Measurements from ENCODE around the gene SLC40A1.
"Not testable (repeated sequence)": the region's sequence is repeated elsewhere in the genome, so short reads cannot be mapped to it uniquely, and the experiment has no call there.

SLC40A1 gene

GRCh38 chr2:189580658-189581353, at the start of gene SLC40A1:
SLC40A1 (minus strand) TSS chr2:189580786; CDS start chr2:189580460, 326 bp downstream.
- DNase-seq = peak; percentile 35

DNA sequence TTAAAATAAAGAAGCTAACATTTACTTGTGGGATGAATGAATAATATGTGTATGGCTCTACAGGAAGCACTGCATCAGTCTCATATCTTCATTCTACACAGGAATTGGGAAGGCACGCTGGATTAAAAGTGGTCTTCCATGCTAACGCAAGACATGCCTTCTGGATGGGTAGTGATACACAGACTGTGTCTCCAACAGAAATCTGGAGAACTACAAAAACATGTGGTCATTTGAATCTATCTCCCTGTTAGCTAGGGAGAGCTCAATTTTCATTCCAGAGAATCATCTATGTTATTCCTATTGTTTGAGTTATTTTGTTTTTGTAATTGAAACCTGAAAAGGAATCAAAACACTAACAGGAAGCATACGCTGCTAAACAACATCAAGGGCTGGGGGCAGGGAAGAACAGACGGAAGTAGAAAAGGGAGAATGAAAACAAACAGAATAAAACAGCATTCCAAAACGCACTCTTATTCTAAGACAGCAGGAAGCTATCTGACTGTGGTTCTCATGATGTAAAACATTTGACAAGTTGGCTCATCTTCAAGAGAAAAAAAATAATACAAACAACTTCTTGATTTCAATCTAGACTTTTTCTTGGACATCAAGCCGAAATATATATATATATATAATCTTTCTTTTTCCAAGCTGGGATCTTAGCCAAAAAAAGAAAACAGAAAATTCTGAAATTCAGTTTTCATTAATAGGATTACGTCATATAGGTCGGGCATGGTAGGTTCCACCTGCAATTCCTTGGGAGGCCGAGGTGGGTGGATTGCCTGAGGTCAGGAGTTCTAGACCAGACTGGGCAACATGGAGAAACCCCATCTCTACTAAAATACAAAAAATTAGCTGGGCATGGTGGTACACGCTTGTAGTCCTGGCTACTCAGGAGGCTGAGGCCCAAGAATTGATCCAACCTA, 49.2 kb upstream of the SLC40A1 start:
- no peak for DNase-seq

DNA sequence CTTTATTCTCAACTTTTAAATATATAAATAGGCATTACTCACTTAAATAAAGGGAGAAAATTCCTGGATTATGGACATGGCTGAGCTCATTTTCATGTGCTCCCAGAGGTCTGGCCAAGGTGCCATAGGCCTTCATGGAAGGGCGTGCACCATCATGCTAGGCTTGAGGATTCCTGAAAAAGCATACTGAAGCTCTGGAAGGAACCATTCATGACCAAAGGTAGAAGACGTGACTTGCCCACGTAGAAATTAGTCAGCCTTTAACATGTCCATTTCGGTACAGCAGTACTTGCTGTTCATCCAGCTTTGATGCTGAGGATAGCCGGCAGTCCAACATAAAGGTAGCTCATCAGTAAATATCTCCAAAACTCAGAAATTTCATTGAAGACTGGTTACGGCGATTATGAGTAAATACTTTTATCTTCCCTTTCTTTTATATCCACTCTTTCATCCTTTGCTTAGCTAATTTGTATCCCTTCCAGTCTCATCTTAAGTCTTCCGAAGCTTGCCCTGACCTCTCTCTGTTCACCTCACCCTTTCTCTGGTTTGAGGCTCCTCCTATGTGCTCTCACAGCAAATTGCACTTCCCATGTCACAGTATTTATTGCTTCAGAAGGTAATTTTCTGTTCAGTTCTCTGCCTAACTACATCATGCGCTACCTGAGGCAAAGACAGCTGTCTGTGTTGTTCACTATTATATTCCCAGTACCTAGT, 48.4 kb upstream of the SLC40A1 start:
- DNase-seq = no peak

GRCh38 chr2:189627789-189628188, 47.2 kb upstream of the SLC40A1 start:
- no peak for DNase-seq

- DNase-seq = no peak
Observed at GRCh38 chr2:189625636-189626035, 45.0 kb upstream of the SLC40A1 start.

DNA sequence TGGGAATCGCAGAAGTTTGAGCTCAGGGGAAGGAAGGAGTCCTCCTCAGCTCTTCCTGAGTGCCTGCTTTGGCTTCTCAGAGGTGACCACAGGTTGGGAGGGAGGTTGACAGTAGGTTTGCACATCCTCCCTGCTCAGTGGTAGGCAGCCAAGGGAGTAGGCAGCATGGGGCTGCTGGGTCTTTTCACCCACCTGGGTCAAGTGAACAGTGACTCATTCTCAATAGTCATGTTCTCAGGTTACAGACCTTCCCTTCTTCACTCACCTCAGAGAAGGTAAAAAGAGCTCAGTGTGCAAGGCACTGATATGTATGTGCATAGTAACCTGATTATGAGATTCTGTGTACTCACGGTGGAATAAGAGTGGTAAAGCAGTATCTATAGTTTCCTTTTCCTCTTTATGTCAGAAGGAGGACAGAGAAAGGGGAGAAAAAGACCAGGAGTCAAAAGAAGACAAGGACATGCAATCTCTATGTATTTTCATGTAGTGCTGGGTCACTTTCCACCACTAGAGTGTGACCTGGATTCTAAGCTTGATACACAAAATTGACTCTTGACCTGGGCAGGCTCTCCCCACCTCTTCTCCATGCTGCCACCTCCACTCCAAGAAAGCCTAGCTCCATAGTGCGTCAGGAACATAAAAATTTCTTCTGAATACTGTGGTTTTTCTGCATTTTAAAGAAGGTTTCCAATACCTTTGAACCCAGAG, 44.2 kb upstream of the SLC40A1 start:
- no peak for DNase-seq

DNA sequence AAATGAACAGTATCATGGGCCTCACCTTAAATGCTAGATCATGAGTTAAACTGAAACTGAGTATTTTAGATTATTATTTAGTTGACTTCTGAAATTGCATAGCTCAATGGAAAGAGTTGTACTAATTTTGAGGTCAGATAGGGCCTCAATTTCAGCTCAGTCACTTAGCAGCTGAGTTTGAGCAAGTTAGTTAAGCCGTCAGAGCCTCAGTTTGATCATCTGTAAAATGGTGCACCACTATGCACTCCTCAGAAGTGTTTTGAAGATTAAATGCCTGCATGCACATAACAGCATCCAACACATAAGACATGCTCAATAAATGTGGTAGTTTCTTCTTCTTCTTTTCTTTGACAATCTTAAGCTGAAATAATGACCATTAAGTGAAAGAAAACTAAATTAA, 42.5 kb upstream of the SLC40A1 start:
- no peak for DNase-seq

DNA sequence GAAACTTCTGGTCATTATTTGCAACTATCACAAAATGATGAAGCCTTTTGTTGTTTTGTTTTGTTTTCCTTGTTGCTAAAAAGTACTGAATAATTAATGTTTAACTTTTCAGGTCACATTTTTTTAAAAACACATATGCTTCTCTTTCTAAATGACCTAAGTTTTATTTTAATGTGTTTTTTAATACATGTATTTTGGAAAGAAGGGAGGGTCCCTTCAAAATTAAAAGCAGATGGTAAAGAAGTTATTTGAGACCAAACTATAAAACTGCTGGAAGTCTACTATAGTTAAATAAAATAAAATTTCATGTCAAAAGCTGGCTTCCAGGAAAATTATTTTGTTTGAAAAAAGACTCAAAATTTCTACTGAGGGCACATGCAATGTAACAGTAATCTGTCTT, 41.2 kb upstream of the SLC40A1 start:
- DNase-seq = no peak

- DNase-seq = no peak
Observed at GRCh38 chr2:189618197-189618596, 37.6 kb upstream of the SLC40A1 start.

DNA sequence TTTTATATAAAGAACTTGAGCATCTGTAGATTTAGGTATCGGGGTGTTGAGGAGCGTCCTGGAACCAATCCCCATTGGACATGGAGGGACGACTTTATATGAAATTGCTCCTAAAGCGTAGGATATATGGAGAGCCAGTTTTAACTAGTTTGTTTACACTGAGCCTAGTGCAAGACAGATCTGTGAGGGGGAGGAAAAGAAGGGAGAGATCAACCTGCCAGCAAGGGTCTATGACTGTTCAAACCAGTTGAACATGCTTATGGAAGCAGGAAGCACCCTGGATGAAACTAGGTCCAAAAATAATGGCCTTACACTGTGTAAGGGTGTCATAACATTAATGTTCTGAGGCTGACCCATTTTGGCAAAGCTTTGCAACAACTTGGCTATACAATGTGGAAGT, 34.0 kb upstream of the SLC40A1 start:
- no peak for DNase-seq

DNA sequence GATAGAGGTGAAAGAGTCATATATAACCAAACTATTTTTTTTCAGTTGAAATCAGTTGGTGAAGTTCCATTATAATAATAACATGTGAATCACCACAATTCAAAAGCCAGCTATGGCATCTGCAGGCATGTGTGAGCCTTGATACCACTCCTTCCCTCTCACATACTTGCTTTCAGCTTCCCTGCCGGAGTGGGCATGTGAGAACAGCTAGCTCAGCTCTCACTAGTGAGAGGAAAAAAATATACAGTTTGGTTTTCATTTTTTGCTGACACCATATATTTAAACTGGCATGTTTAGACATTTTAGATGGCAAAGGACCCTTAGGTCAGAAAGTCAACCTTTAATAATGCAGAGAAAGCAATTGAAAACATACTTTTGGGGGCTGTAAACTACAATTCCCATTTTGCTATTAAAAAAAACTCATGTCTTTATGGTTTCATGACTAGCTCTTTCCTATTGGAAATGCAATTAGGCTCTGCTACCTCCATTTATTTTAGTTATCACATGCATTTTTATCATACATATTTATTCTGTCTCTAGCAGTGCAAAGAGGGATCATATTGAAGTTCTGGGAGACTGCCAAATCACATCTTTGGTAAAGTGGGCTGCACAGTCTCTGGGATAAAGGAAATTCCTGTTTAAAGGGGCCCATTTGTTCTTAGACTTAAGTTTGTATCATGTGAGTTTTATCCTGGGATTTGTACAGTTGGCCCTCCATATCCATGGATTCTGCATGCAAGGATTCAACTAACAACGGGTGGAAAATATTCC, 33.2 kb upstream of the SLC40A1 start:
- no peak for DNase-seq

DNA sequence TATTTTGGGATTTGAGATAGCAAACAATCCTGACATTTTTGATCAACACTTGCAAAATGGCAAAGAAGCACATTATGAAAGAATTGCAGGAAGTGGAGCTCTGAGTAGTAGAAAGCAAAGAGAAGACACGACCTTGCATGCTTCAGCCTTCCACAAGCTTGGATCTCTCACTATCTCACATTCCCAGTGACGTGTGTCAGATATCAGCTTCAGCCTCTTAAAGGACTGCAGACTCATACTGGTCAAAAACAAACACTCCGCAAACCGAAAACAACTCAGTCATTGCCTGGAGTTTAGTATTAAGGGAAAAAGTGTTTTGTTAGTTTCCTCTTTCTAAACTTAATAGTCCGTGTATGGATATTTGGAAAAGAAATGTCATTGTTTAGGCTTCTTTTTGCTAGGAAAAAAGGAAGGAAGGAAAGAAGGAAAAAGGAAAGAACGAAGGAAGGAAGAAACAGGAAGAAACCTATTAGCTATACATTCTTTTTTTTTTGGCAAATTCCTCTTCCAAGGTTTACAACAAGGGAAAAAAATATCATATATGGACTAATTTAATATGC, 32.6 kb upstream of the SLC40A1 start:
- DNase-seq = peak; percentile 70

- no peak for DNase-seq
Observed at GRCh38 chr2:189610700-189611099, 30.1 kb upstream of the SLC40A1 start.

DNA sequence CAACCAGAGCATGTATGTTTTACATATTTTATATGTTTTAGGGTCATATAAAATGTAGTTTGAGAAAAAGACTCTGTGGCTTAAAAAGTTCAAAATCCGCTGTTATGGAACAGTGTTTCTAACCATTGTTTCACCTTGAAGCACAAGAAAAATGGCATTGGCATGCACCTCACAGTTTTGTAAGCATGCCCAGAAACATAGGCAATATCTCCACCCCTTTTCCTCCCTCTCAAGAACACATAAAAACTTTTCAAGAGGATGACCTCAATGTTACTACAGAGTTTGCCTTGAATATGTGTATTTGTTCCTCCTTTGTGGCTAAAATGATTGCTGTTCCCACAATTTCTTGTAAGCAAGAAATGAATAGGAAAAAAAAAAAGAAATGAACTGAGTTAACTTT, 29.3 kb upstream of the SLC40A1 start:
- DNase-seq = no peak

- no peak for DNase-seq
Observed at GRCh38 chr2:189609423-189609816, 28.8 kb upstream of the SLC40A1 start.

GRCh38 chr2:189608795-189609422, 28.3 kb upstream of the SLC40A1 start:
- DNase-seq = no peak

- no peak for DNase-seq
Observed at GRCh38 chr2:189608170-189608569, 27.6 kb upstream of the SLC40A1 start.

DNA sequence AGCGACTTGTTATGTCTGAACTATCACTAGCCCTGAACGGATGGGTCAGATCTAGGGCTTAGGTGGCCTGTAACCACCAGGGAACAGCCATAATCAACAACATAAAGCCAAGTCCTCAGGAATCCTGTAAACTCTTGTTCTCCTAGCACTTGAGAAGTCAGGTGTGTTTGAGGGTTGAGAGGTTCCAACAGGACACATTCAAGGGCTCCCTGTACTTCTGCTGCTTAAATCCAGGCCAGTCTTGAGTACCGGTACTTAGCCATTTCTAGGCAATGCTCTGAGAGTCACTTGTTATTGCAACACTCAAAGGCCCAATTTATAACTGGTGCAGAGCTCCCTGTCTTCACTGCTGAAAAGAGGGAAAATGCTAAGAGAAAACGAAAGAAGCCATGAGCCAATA, 21.6 kb upstream of the SLC40A1 start:
- no peak for DNase-seq

DNA sequence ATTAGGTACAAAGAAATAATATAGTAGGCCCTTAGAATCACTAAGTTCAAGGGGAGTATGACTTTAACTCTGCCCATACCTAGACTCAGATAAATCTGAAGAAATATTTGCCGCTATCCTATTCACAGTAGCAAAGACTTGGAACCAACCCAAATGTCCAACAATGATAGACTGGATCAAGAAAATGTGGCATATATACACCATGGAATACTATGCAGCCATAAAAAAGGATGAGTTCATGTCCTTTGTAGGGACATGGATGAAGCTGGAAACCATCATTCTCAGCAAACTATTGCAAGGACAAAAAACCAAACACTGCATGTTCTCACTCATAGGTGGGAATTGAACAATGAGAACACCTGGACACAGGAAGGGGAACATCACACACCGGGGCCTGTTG, 21.1 kb upstream of the SLC40A1 start:
- DNase-seq = not testable (repeated sequence)

DNA sequence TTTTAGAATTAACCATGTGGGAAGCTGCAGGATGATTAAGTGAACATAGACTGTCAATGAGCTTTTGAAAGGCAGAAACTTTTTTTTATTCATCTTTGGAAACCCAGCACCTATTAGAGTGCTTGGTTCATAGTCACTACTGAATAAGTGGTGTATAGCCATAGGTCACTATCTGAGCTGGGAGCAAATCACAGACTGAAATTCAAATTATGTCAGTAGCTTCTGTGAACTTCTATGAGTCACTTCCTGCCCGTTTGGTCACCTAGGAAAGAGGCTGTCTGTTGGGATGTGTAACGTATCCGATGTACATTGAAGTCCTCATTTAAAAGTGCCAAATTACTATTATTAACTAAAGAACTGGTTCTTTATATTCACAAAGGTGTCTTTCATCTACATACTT, 20.5 kb upstream of the SLC40A1 start:
- DNase-seq = no peak

DNA sequence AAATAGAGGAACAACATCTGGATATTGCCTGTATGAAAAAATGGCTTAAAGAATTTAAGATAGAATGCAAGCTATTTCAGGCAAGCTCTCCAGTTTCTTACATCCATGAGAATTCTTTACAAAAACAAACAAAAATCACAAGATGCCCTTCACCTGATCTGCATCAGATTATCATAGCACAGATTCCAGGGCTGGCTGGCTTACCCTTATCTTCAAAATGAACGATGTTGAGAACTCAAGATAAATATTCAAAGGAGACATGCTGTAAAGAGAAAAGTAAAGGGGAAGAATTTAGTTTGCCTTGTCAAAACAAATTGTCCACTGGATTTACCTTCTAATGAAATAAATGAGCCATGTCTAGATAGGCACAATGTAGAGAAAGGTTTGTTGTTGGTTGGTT, 18.7 kb upstream of the SLC40A1 start:
- no peak for DNase-seq

All from amniotic stem cell (primary cell).